ENCODE data around the gene SEMA3D.

- TF ChIP-seq CTCF (IDR thresholded peaks at IDR 0.05; ENCODE audit: extremely low read depth in 1 of 2, insufficient read depth in 1 of 2, low read depth in 1 of 2, low read length in 2 of 2), result no peak
- no peak for TF ChIP-seq EZH2 (IDR thresholded peaks at IDR 0.05; ENCODE audit: borderline replicate concordance, low read depth, low read length, severe bottlenecking)
- TF ChIP-seq GATA2 (IDR thresholded peaks at IDR 0.05; ENCODE audit: insufficient read depth, insufficient read length, low read depth, low read length), result no peak
- no peak for TF ChIP-seq POLR2A (IDR thresholded peaks at IDR 0.05; ENCODE audit: low read depth, low read length)
- TF ChIP-seq POLR2AphosphoS5 (IDR thresholded peaks at IDR 0.05; ENCODE audit: insufficient read depth, low read depth, low read length), result no peak
- TF ChIP-seq FOS (IDR thresholded peaks at IDR 0.05; ENCODE audit: borderline replicate concordance, insufficient read depth, low read length), result peak; percentile 18
Observed at GRCh38 chr7:85001495-85002345, 185.1 kb downstream of the SEMA3D start.

All from endothelial cell of umbilical vein (primary cell).